GM15510 (cell line): ENCODE data around the gene KIF25.

Source experiments
- POLR2A ChIP-seq: IDR thresholded peaks from 3 replicates; pipeline ENCODE4 v1.6.1; 2011; ENCODE audit warnings: borderline replicate concordance; ENCODE audit not compliant: insufficient read length; ENCODE audit errors: extremely low read depth

KIF25 gene

GRCh38 chr6:167997642-167998041, at the start of gene KIF25:
TSS of gene KIF25 (plus strand) at chr6:167997671. CDS start at chr6:168029586, 31,915 bp downstream.
- TF ChIP-seq POLR2A: no peak

GRCh38 chr6:167947716-167948115, 49.8 kb upstream of the KIF25 start:
- TF ChIP-seq POLR2A: no peak

- TF ChIP-seq POLR2A: no peak
Observed at GRCh38 chr6:167948716-167949115, 48.8 kb upstream of the KIF25 start.

- no peak for TF ChIP-seq POLR2A
Observed at GRCh38 chr6:167949121-167949684, 48.3 kb upstream of the KIF25 start.

GRCh38 chr6:167951781-167952511, 45.5 kb upstream of the KIF25 start:
- TF ChIP-seq POLR2A: no peak

GRCh38 chr6:167952512-167952859, 45.0 kb upstream of the KIF25 start:
- TF ChIP-seq POLR2A: no peak

GRCh38 chr6:167953551-167953950, 43.9 kb upstream of the KIF25 start:
- TF ChIP-seq POLR2A: no peak

- no peak for TF ChIP-seq POLR2A
Observed at GRCh38 chr6:167954151-167954550, 43.3 kb upstream of the KIF25 start.

GRCh38 chr6:167956491-167956890, 41.0 kb upstream of the KIF25 start:
- no peak for TF ChIP-seq POLR2A

GRCh38 chr6:167956983-167957492, 40.4 kb upstream of the KIF25 start:
- no peak for TF ChIP-seq POLR2A

GRCh38 chr6:167957626-167958025, 39.8 kb upstream of the KIF25 start:
- no peak for TF ChIP-seq POLR2A

GRCh38 chr6:167960579-167960978, 36.9 kb upstream of the KIF25 start:
- no peak for TF ChIP-seq POLR2A

- TF ChIP-seq POLR2A: no peak
Observed at GRCh38 chr6:167962711-167963110, 34.8 kb upstream of the KIF25 start.

GRCh38 chr6:167963589-167964057, 33.8 kb upstream of the KIF25 start:
- no peak for TF ChIP-seq POLR2A

GRCh38 chr6:167965592-167966539, 31.6 kb upstream of the KIF25 start:
- TF ChIP-seq POLR2A: no peak

GRCh38 chr6:167966540-167966905, 30.9 kb upstream of the KIF25 start:
- TF ChIP-seq POLR2A: no peak

GRCh38 chr6:167968091-167968490, 29.4 kb upstream of the KIF25 start:
- TF ChIP-seq POLR2A: no peak
